UCSD-AML1 (cell line): ENCODE data around the gene GANC.

Source experiments
- DNase-seq: peaks from one replicate; lab custom pipeline; 2025; ENCODE audit not compliant: unreplicated experiment; lab: John Stamatoyannopoulos, UW

GANC gene

DNA sequence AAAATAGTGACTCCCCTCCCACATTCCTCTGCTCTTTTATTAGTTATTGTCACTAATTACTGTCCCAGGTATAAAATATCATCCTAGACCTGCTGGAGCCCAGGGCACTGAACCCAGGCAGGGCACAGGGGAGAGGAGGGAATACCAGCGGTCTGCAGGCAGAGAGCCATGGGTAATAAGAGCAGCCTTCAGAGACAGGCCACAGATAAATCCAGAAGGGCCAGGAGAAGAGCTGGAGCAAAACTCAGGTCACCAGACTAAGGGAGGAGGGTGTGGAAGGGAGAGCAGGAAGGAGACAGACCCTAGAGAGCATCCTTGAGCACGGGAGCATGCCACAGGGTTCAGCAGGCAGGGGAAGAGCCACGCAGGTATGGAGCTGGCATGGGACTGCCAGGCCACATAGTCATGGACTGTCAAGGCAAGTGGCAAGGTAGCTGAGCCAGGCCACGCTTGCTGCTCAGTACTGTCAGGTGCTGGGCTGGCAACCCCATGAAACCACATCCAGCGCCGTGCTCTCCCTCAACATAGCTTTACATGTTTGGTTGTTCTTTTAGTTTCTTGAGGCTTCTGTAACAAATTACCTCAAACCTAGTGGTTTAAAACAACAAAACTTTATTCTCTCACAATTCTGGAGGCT lies 70.7 kb downstream of the GANC start:
- DNase-seq: no peak

DNA sequence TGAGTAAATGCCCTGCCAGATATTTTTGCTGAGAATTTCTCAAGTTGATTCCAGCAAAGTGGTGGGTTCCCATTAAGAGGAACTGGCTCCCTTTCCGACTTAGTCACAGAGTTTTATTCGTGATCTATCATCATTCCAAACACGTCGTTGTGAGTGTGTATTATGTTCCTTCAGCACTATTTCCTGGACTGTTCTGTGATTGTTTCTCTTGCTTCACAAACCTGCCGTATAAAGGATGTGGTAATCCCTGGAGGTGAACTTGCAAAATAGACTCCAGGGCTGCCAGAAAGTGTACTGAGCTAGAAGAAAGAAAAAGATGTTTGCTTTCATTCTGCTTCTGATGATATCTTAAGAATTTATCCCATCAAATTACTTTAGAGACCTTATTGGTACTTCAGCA lies 71.8 kb downstream of the GANC start:
- no peak for DNase-seq

DNA sequence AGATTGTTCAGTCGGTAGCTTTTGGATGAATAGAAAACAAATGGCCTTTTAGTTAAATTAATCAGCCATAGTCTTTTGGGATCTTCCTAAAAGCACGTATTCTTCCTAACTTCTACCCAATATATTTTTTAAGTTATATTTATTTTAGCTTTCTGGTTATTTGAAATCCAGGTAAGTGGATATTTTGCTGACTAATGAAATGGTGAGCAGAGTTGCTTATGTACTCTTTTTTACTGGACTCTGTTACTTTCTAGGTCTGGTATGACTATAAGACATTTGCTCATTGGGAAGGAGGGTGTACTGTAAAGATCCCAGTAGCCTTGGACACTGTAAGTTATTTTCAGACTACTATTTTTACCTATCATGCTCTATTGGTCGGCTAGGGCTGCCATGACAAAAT lies 72.5 kb downstream of the GANC start:
- DNase-seq: no peak

DNA sequence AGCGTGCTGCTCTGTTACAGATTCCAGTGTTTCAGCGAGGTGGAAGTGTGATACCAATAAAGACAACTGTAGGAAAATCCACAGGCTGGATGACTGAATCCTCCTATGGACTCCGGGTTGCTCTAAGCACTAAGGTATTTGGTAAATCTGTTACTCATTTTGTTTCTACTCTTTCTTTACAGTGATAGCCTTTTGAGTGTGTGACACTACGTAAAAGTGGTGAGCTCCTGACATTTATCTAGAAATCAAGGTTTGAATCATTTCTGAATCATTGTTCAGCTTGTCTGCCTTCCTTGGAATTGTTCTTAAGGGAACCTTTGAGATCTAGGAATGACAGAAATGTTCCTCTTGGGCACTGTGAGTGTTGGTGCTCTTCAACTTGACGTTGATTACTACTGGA lies 75.1 kb downstream of the GANC start:
- no peak for DNase-seq

DNA sequence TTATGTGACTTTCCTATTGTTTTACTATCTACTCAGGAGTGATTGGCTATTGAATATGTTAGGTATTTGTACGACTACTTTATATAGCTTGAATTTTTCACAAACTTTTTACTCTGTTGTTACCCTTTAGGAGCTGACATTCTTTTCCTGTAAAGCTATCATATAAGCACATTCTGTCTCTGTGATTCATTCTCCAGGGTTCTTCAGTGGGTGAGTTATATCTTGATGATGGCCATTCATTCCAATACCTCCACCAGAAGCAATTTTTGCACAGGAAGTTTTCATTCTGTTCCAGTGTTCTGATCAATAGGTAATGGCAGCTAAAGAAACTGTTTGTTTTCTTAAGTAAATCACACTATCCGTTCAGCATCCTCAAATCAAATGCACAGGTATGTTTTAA lies 76.2 kb downstream of the GANC start:
- DNase-seq: no peak

DNA sequence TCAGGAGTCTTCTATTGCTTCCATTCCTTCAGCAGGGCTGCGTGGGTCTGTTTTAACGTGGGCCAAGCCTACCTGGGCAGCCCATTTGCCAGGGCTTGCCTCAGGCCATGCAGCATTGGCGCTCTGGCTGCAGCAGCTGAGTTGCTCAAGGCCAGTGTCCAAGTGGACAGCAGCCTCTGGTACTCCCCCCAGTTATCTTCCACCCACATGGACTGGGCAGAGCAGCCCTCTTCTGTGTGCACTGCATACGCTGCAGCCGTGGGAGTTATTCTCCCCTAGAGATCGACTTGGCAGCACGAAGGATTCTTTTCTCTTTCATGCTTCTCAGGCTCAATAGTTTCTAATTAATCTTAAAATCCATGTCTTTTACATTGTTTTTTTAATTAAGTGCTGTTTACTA lies 79.4 kb downstream of the GANC start:
- DNase-seq: no peak

DNA sequence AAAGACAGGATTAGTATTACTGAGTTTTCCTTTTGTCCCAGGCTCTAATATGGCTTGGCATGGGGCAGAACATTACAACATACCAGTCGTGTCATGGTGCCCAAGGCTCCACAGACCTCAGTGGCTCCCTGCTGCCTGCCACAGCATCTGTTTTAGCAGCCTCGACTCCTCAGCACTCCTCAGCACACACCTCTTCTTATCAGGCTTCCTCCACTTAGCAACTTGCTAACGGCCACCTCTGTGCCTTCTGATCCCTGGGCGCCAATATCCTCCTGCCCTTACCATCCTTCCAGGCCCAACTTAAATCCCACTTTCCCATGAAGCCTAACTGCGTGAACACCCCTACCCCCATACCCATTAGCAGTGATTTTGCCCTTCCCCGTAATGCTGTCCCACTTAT lies 80.1 kb downstream of the GANC start:
- no peak for DNase-seq

DNA sequence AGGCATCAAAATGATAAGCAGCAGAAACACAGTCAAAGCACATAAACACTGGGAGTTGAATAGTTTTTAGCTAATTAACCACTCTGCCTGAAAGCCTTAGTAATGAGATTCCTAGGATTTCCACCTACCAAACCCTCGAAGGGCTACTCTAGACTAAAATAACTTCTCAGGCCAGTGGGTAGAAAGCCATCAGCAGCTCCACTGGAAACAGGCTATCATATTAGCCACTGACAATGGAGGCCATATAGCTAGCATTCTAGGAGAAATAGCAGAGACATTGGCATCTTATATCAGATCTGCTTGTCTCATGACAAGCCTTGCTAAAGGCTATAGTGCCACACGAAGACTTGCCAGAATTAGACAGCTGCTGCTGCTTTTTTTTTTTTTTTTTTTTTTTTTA lies 81.8 kb downstream of the GANC start:
- DNase-seq: no peak

DNA sequence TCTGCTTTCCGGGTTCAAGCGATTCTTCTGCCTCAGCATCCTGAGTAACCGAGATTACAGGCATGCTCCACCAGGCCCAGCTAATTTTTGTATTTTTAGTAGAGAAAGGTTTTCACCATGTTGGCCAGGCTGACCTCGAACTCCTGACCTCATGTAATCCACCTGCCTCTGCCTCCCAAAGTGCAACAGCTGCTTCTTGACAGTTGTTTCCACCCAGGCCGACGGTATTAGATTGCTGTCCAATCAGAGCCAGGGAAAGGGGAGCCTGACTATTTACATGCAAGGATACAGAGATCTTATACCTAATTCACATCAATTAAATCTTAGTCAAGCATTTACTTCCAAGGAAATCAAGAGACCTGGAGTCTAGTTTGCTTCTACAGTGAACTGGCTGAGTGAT lies 82.3 kb downstream of the GANC start:
- no peak for DNase-seq

DNA sequence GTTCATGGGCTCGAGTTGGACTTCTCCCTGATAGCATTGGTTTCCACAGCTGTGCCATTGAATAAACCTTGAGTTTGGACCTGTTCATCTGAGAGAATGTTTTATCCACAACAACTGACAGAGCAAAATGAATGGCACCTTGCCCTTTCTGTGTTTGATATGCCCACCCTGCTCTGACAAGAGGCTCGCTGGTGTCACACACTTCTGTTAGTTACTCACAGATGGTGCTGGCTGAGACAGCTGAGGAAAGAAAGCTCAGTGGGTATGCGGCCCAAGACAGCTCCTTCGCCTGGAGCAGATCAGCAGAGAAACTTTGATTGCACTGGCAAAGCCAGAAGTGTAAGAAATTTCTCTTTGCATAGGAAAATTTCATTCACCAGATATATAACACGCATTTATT lies 83.8 kb downstream of the GANC start:
- DNase-seq: no peak

DNA sequence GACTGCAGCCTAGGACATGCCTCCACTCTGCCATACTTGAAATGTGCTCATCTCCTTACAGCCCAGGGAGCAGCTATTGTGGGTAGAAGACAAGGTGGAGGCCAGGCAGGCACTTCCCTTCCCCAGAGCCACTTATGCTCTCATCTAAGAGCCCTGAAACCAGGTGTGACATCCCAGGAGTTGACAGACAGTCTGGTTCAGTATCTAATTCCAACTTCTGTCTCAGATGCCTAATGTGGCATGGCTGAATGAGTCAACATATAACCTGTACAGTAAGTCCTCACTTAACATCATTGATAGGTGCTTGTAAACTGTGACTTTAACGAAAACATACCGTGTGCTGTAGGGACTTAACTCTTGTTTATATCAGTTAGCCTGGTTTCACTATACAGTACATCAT lies 85.1 kb downstream of the GANC start:
- DNase-seq: no peak

DNA sequence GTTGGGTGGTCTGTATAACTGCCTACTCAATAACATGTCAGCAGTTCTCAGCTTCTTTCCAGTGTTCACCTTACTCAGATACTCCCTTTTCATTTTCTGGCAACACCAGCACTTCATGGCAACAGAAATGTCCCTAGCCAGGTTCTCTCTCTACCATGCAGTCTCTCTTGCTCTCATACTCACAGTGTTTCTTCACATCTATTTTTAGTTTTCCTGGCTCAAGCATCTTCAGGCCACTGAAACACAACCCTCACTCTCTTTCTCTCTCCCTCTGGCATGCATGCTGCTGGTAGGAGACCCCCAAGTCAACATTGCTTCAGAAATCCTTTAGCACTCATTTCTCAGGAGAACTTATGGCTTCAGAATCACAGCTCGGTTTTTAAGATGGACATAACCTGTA lies 86.2 kb downstream of the GANC start, which contains the start of gene CAPN3:
Gene CAPN3, plus strand, starts transcription at position 253 of the 400 bp plus-strand sequence. CDS start 305 bp downstream, outside the sequence.
- DNase-seq: no peak

DNA sequence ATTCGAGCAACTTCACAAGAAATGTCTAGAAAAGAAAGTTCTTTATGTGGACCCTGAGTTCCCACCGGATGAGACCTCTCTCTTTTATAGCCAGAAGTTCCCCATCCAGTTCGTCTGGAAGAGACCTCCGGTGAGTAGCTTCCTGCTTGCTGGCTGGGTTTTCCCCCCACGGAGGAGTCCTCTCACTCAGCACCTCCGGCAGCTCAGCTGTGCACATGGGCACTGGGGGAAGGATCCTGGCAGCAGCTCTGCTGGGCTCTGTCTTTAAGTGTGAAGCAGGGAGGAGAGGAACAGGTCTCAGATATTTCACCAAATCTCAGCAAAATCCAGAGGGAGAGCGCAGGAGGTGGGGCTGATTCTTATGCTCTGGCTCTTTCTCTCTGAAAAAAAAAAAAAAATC lies 87.0 kb downstream of the GANC start:
- DNase-seq: peak; percentile 35

DNA sequence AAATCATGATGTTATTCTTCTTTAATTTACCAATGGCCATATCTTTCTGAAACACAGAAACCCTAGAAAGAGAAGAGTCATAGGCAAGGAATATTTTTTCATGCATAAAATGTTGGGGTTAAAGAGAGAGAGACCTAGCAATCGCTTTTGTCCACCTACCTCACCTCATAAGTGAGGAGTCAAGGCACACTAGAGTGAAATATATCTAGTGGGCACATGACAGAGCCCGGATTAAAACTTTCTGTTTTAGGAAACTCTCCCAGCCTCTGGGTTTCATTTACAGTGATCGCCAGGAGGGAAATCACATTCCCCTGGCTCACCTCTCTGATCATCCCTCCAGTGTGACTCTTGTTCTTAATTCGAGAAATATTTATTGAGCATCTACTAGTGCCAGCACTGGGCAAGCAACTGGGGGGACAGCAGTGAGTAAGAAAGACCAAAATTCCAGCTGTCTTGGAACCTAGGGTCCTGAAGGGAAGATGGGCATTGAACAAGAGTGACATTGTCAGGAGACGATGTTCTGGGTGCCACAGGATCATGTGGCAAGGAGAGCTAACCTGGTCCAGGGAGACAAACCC lies 87.6 kb downstream of the GANC start:
- DNase-seq: no peak

DNA sequence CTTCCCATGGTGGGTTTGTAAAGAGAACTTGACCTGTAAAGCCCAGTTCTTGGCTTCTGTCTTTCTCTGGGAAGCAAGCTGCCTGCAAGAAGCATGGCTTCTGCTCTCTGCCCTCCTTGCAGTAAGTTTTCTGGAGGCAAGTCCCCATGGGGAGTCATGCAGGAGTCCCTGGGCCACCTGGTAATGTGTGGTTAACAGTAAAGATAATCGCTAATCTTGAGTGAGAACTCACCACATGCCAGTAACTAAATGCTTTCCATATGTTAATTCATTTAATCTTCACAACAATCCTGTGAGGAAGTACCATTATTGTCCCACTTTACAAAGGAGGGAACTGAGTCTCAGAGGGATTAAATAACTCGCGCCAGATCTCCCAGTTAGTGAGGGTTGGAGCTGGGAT lies 90.5 kb downstream of the GANC start:
- DNase-seq: no peak

DNA sequence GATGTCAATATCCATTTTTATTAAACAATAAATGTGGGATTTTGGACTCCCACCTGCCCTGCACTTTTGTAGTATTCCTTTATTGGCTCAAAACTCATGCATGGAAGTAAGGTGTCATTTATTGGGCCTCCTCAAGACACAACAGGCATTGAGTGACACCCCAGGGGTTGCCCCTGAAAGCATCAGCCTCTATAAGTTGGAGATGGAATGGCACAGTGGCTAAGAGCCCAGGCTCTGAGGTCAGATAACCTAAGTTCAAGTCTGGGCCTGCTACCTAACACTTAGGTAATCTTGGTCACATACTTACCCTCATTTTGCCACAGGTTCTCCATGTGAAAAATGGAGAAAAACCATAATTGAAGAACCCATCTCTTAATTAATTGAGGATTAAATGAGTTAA lies 90.9 kb downstream of the GANC start:
- no peak for DNase-seq

DNA sequence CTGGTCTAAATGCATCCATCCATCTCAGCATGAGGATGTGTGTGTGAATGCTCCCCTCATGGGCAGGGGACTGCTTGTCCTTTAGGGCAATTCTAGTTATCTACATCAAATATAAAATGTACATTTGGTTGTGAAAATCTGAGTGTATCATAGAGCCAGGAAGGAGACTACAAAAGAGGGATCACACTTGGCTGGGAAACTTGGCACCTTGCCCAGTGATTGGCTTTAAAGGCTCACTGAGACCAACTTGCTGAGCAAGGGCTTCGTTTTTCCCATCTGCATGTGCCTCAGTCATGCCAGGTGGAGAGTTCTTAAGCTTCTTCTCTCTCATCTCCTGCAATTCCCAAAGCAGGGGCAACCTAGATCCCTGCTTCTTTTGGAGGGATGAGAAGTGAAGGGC lies 91.5 kb downstream of the GANC start:
- DNase-seq: no peak

DNA sequence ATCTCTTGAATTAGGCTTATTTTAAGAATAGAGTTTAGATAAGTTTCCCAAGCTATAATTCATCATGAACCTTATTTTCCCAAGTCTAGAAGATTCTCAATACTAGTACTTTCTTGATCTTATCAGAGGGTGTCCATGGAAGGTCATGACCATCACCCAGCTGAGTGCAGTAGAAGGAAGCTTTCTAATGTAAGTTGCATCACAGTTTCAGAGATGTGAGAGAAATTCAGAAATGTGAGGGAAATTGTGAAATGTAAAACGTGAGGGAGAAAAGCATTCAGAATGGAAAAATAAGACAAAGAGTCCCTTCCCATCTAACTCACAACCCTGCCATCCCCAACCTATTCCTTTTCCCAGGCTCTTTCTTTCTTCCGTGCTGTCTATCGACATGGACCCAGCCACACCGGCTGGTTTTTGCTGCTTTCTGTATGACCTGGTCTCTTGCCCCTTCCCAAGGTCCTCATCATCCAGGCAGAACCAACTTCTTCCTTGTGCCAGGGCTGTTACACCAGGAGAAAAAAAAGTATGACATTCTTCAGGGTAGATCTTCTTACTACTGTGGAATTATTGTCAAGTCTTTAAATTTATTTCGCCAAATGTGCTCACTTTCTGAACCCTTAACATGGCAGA lies 93.0 kb downstream of the GANC start:
- DNase-seq: no peak

DNA sequence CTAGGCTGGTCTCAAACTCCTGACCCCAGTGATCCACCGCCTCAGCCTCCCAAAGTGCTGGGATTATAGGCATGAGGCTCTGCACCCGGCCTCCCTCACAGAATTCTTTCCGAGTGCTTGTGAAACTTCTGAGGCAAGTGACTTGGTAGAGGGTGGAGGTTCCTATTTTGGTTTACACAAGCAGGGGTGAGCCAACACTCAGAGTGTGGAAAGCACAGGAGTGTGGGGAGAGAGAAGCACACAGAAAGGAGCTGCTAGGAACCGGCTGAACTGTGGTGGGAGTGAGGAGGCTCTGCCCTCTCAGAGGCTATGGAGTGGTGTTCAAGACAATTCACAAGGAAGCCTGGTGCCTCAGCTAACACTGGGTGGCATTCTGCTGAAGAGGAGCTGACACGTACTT lies 94.0 kb downstream of the GANC start:
- no peak for DNase-seq

DNA sequence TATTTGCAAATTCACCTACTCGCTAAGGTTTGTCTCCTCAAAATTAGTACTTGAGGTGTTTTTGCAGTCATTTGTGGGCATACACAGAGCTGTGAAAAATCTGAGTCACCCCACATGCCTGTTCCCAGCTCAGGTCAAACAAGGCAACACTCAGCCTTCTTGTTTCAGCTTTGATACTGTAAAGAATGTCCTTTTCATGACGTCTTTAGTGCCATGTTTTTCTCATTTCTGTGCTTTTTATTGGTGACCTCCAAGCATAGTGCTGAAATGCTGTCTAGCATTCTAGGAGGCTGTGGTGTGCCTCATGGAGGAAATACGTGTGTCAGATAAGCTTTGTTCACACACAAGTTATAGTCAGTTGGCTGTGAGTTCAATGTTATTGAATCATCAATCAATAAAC lies 95.1 kb downstream of the GANC start:
- no peak for DNase-seq

DNA sequence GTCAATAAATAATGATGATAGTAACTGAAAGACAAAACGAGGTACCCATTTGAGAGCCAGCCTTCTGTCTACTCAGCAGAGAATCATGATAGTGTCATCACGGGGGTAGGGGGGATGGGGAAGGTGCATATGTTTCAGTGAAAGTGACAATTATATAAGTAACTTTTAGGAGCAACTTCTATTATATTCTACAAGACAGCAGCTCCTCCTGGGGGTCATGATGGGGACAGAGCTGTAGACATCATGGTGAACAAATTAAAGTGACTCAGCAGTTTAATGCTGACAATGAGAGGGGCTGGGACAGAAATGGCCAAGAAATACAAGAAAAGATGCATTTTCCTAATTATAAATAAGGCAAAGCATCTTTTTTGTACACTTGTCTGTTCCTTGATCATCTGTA lies 98.1 kb downstream of the GANC start:
- DNase-seq: no peak

DNA sequence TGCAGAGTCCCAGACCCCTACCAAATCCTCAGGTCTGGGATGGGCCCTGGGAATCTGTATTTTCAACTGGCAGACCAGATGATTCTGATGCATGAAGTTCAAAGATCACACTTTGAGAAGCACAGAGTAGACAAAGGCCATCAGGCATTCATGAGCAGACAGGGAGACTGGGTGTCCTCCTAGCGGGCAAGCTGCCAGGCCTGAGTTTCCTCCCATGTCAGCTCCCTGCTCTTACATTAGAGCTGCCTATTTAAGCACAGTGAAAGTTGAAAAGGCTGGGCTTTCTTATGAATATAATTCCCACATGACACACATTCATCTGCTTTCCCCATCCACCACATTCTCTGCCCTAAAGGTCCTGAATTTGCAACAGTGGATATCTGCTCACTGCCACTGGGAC lies 100.3 kb downstream of the GANC start:
- no peak for DNase-seq

DNA sequence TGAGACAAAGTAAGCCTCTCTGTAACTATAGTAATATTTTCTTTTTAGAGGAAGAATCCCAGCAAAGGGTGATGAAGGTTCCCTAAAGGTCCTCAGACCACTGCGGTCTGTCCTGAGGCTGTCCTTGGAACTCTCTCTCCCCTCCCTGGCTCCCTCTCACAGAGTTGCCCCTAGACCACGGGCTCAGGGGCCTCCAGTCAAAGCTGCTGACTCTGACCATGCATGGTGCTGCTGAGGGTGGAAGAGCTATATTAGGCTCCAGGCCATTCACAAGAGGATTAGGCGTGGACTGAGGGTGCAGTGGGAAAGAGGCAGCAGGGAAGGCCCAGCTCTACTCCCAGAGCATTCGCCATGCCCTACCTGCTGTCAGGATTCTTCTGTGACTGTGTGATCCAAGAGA lies 100.9 kb downstream of the GANC start:
- DNase-seq: no peak
